Tibial nerve (tissue), 4 donors: ENCODE results near the gene IPO9. TPM values are rescaled to one million over a fixed set of nuclear protein-coding genes. Genes with fewer than 3 reads are reported as not detected.
"Not testable (repeated sequence)": the region's sequence is repeated elsewhere in the genome, so short reads cannot be mapped to it uniquely, and the experiment has no call there.

Source experiments
- DNase-seq, 2 donors: peaks; one replicate each; pipeline ENCODE4 v3.0.0-alpha.2; 2019; ENCODE audit warnings: low spot score in 2 of 2
- H3K27ac ChIP-seq, 4 donors: fragments of 200-600 bp; sonication (generic) in 3 of 4; one replicate each; pipeline ENCODE4 v1.5.1; 2017 to 2019; ENCODE audit warnings: mild to moderate bottlenecking in 1 of 4
- H3K27me3 ChIP-seq, 2 donors: fragments of 200-600 bp; sonication (generic) in 1 of 2; one replicate each; pipeline versions ENCODE4 v1.5.1 to v1.6.0; 2017 to 2019
- H3K36me3 ChIP-seq, 3 donors: fragments of 200-600 bp; sonication (generic); one replicate each; pipeline ENCODE4 v1.5.1; 2018 to 2019
- H3K4me1 ChIP-seq, 4 donors: fragments of 200-600 bp; sonication (generic) in 3 of 4; one replicate each; pipeline ENCODE4 v1.5.1; 2017 to 2019
- H3K4me3 ChIP-seq, 4 donors: fragments of 200-600 bp; sonication (generic) in 3 of 4; one replicate each; pipeline ENCODE4 v1.5.1; 2017 to 2019; ENCODE audit warnings: mild to moderate bottlenecking in 1 of 4, moderate library complexity in 1 of 4
- H3K9me3 ChIP-seq, 4 donors: fragments of 200-600 bp; sonication (generic) in 3 of 4; one replicate each; pipeline ENCODE4 v1.5.1; 2017 to 2019
- EP300 ChIP-seq, 2 donors: sonication (generic); formaldehyde crosslinking; IDR thresholded peaks; one replicate each; pipeline ENCODE4 v1.6.1; 2017; ENCODE audit warnings: antibody characterized with exemption in 2 of 2, mild to moderate bottlenecking in 1 of 2
- POLR2A ChIP-seq, 2 donors: fragments of 450-650 bp; IDR thresholded peaks; one replicate each; pipeline ENCODE4 v1.6.1; 2017; ENCODE audit warnings: antibody characterized with exemption in 2 of 2, mild to moderate bottlenecking in 2 of 2, moderate library complexity in 2 of 2
- WGBS, 2 donors: methylation state at CpG; one replicate each; pipeline ENCODE4 v1.1.5; 2018; 5-methylcytosine and 5-hydroxymethylcytosine counted together
- total RNA-seq, 4 donors: library from RNA; depleted of rRNA; stranded (reverse); fragments of >200 nt; gene quantifications; one replicate each; pipeline ENCODE4 v1.1.0, GENCODE V29; 2016
- TF ChIP-seq, protein P1 (sequence below), 5 experiments: fragments of 200-600 bp in 3 of 5; fragments of 450-650 bp in 2 of 5; sonication (generic) in 3 of 5; IDR thresholded peaks; one replicate each; pipeline ENCODE4 v1.5.1; 2016 to 2019; ENCODE audit warnings: antibody characterized with exemption in 5 of 5, mild to moderate bottlenecking in 3 of 5, moderate library complexity in 2 of 5

Gene IPO9
- total RNA-seq, 4 donors from 2014 or later: 13.3 to 22.1 (median 15.3) TPM

- Histone ChIP-seq H3K27me3 (no peaks in the 10 kb centered on the region), H3K27ac (no peak overlapping the region), H3K4me1 (peaks cover 0 to 19% (median 0%) of the 10 kb centered on the region in 4 donors), H3K4me3 (no peak overlapping the region), H3K9me3 (no peaks in the 10 kb centered on the region), H3K36me3 (peaks cover 4 to 70% (median 18%) of the 10 kb centered on the region in 3 donors)
- DNase-seq: no peak
- no peak for TF ChIP-seq POLR2A (IDR thresholded peaks at IDR 0.05)
- no peak for TF ChIP-seq EP300 (IDR thresholded peaks at IDR 0.05)
- TF ChIP-seq, protein P1, sequence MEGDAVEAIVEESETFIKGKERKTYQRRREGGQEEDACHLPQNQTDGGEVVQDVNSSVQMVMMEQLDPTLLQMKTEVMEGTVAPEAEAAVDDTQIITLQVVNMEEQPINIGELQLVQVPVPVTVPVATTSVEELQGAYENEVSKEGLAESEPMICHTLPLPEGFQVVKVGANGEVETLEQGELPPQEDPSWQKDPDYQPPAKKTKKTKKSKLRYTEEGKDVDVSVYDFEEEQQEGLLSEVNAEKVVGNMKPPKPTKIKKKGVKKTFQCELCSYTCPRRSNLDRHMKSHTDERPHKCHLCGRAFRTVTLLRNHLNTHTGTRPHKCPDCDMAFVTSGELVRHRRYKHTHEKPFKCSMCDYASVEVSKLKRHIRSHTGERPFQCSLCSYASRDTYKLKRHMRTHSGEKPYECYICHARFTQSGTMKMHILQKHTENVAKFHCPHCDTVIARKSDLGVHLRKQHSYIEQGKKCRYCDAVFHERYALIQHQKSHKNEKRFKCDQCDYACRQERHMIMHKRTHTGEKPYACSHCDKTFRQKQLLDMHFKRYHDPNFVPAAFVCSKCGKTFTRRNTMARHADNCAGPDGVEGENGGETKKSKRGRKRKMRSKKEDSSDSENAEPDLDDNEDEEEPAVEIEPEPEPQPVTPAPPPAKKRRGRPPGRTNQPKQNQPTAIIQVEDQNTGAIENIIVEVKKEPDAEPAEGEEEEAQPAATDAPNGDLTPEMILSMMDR (IDR thresholded peaks at IDR 0.05): no peak
- WGBS, 2 donors: 85 to 94% methylated on average over 1 of the region's 1 CpG
These were observed 23.0 kb downstream of the IPO9 start for GRCh38 chr1:201851949-201852348.

DNA sequence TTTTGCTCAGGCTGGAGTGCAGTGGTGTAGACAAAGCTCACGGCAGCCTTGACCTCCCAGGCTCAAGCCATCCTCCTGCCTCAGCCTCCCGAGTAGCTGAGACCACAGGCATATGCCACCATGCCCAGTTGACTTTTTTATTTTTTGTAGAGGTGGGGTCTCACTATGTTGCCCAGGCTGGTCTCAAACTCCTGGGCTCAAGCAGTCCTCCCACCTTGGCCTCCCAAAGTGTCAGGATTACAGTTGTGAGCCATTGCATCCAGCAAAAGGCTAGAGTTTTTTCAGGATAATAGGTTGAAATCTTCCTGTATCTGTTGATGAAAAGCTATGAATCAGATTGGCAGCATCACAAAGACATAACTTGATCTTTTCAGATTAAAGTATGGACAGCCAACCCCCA is 27.8 kb downstream of the IPO9 start:
- H3K27ac ChIP-seq, DNase-seq, H3K4me3 ChIP-seq, H3K4me1 ChIP-seq, H3K27me3 ChIP-seq, H3K9me3 ChIP-seq: not testable (repeated sequence)
- peaks cover 4 to 94% (median 10%) of the 10 kb centered on the region in 3 donors for H3K36me3 ChIP-seq
- WGBS, 2 donors: 93 to 96% methylated on average over 2 of the region's 2 CpGs

GRCh38 chr1:201859424-201859823 is 30.5 kb downstream of the IPO9 start:
- Histone ChIP-seq H3K4me3 (no peak overlapping the region), H3K27ac (no peak overlapping the region), H3K36me3 (peaks cover 4 to 94% (median 10%) of the 10 kb centered on the region in 3 donors), H3K4me1 (no peaks in the 10 kb centered on the region), H3K27me3 (no peaks in the 10 kb centered on the region), H3K9me3 (no peaks in the 10 kb centered on the region)
- no peak for TF ChIP-seq POLR2A (IDR thresholded peaks at IDR 0.05)
- TF ChIP-seq, protein P1 (IDR thresholded peaks at IDR 0.05): no peak
- no peak for TF ChIP-seq EP300 (IDR thresholded peaks at IDR 0.05)
- DNase-seq: no peak
- WGBS, 2 donors: 80 to 86% methylated on average over 5 of the region's 5 CpGs

GRCh38 chr1:201861448-201861847 is 32.5 kb downstream of the IPO9 start:
- Histone ChIP-seq H3K36me3 (peaks cover 6 to 91% (median 10%) of the 10 kb centered on the region in 3 donors), H3K27me3 (no peaks in the 10 kb centered on the region), H3K9me3 (no peaks in the 10 kb centered on the region), H3K27ac (no peak overlapping the region), H3K4me1 (no peaks in the 10 kb centered on the region), H3K4me3 (no peak overlapping the region)
- WGBS, 2 donors: 87% methylated on average over 7 of the region's 7 CpGs
- no peak for DNase-seq
- TF ChIP-seq, protein P1 (IDR thresholded peaks at IDR 0.05): no peak
- no peak for TF ChIP-seq EP300 (IDR thresholded peaks at IDR 0.05)
- TF ChIP-seq POLR2A (IDR thresholded peaks at IDR 0.05): no peak

- WGBS, 2 donors: 93 to 97% methylated on average over 10 of the region's 10 CpGs
- no peak for TF ChIP-seq EP300 (IDR thresholded peaks at IDR 0.05)
- TF ChIP-seq POLR2A (IDR thresholded peaks at IDR 0.05): no peak
- TF ChIP-seq, protein P1 (IDR thresholded peaks at IDR 0.05): no peak
- no peak overlapping the region for H3K4me3 ChIP-seq
- no peak for DNase-seq
- no peaks in the 10 kb centered on the region for H3K9me3 ChIP-seq
- no peaks in the 10 kb centered on the region for H3K4me1 ChIP-seq
- H3K36me3 ChIP-seq: peaks cover 5 to 99% (median 28%) of the 10 kb centered on the region in 3 donors
- no peak overlapping the region for H3K27ac ChIP-seq
- no peaks in the 10 kb centered on the region for H3K27me3 ChIP-seq
These were observed 41.4 kb downstream of the IPO9 start for GRCh38 chr1:201870397-201870796.

GRCh38 chr1:201874672-201875071 is 45.7 kb downstream of the IPO9 start:
- Histone ChIP-seq H3K36me3 (peaks cover 5 to 74% (median 16%) of the 10 kb centered on the region in 3 donors), H3K4me3 (no peak overlapping the region), H3K4me1 (peaks cover 0 to 11% (median 0%) of the 10 kb centered on the region in 4 donors), H3K9me3 (no peaks in the 10 kb centered on the region), H3K27me3 (no peaks in the 10 kb centered on the region), H3K27ac (no peak overlapping the region)
- WGBS, 2 donors: 90 to 100% methylated on average over 1 of the region's 1 CpG
- no peak for DNase-seq
- TF ChIP-seq EP300 (IDR thresholded peaks at IDR 0.05) (no peak), POLR2A (IDR thresholded peaks at IDR 0.05) (no peak)
- TF ChIP-seq, protein P1 (IDR thresholded peaks at IDR 0.05): no peak
